ENCODE measurements around the gene TMEM156. TPM values are rescaled to one million over a fixed set of nuclear protein-coding genes. Genes with fewer than 3 reads are reported as not detected.

TMEM156 gene
- polyA plus RNA-seq, 1 of the 3 experiments (the other 2 are of a cell fraction) = 0.13 TPM

DNA sequence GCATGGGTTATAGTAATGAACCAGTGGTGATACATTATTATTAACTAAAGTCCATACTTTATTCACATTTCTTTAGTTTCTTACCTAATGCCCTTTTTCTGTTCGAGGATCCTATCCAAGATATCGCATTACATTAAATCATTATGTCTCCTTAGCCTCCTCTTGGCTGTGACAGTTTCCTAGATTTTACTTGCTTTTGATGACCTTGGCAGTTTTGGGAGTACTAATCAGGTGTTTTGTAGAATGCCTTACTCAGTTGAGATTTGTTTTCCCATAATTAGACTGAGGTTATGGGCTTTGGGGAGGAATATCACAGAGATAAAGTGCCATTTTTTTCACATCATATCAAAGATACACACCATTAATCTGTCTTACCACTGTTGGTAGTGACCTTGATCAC, 34.8 kb upstream of the TMEM156 start:
- peaks cover 8% of the 10 kb centered on the region for H3F3A ChIP-seq (replicated peaks; ENCODE audit: insufficient read depth)
- H3K27me3 ChIP-seq (ENCODE audit: insufficient read depth) = no peaks in the 10 kb centered on the region
- H3K9ac ChIP-seq = no peak overlapping the region
- no peaks in the 10 kb centered on the region for H3K9me2 ChIP-seq
- peaks cover 0 to 9% of the 10 kb centered on the region in 2 experiments; a peak in 2 of 4 replicates for H3K4me1 ChIP-seq (ENCODE audit: control insufficient read depth in 1 of 2, insufficient read depth in 2 of 2, low read depth in 1 of 2, low read length in 1 of 2)
- H3K4me2 ChIP-seq = no peak overlapping the region
- ChIA-PET CTCF (no interaction called here), POLR2A (no interaction called here)
- no peak overlapping the region for H3K4me3 ChIP-seq (ENCODE audit: low read depth in 2 of 2, low read length in 1 of 2)
- no peak for DNase-seq
- H3K79me2 ChIP-seq (ENCODE audit: insufficient read depth) = peaks cover 43% of the 10 kb centered on the region
- H3K36me3 ChIP-seq (replicated peaks in 1 of 2; ENCODE audit: control insufficient read depth in 1 of 2, insufficient read depth in 2 of 2, low read length in 1 of 2) = no peaks in the 10 kb centered on the region
- H2AFZ ChIP-seq (ENCODE audit: low read depth) = no peak overlapping the region
- H3K27ac ChIP-seq (ENCODE audit: low read depth in 2 of 2, low read length in 1 of 2) = no peak overlapping the region
- TF ChIP-seq, protein P1, sequence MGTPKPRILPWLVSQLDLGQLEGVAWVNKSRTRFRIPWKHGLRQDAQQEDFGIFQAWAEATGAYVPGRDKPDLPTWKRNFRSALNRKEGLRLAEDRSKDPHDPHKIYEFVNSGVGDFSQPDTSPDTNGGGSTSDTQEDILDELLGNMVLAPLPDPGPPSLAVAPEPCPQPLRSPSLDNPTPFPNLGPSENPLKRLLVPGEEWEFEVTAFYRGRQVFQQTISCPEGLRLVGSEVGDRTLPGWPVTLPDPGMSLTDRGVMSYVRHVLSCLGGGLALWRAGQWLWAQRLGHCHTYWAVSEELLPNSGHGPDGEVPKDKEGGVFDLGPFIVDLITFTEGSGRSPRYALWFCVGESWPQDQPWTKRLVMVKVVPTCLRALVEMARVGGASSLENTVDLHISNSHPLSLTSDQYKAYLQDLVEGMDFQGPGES (IDR thresholded peaks at IDR 0.05; ENCODE audit: low read depth, low read length) = no peak
- TF ChIP-seq FOXJ3 (CRISPR knock-in tag; IDR thresholded peaks at IDR 0.05) = no peak
- no peak for TF ChIP-seq TAF1 (IDR thresholded peaks at IDR 0.05; ENCODE audit: borderline replicate concordance, low read depth, low read length)
- no peak for TF ChIP-seq SMC3 (IDR thresholded peaks at IDR 0.05; ENCODE audit: low read depth, low read length)
- no peaks in the 10 kb centered on the region; the same call in 1 of the 2 replicates for H4K20me1 ChIP-seq (ENCODE audit: insufficient read depth)
- no peaks in the 10 kb centered on the region for H3K9me3 ChIP-seq
- 99% methylated on average over 2 of the region's 2 CpGs for WGBS (ENCODE audit: low lambda C conversion rate)

- Histone ChIP-seq H3K4me1 (ENCODE audit: control insufficient read depth in 1 of 2, insufficient read depth in 2 of 2, low read depth in 1 of 2, low read length in 1 of 2) (peaks cover 0 to 14% of the 10 kb centered on the region in 2 experiments; a peak in 2 of 4 replicates), H3K79me2 (ENCODE audit: insufficient read depth) (peaks cover 44% of the 10 kb centered on the region), H3K36me3 (replicated peaks in 1 of 2; ENCODE audit: control insufficient read depth in 1 of 2, insufficient read depth in 2 of 2, low read length in 1 of 2) (no peaks in the 10 kb centered on the region), H3K9ac (no peak overlapping the region), H2AFZ (ENCODE audit: low read depth) (no peak overlapping the region), H3K4me3 (ENCODE audit: low read depth in 2 of 2, low read length in 1 of 2) (no peak overlapping the region), H3K9me3 (no peaks in the 10 kb centered on the region), H3K27ac (ENCODE audit: low read depth in 2 of 2, low read length in 1 of 2) (no peak overlapping the region), H3K4me2 (no peak overlapping the region), H3K9me2 (no peaks in the 10 kb centered on the region), H3F3A (replicated peaks; ENCODE audit: insufficient read depth) (peaks cover 14% of the 10 kb centered on the region), H4K20me1 (ENCODE audit: insufficient read depth) (no peaks in the 10 kb centered on the region; the same call in 1 of the 2 replicates), H3K27me3 (ENCODE audit: insufficient read depth) (no peaks in the 10 kb centered on the region)
- no peak for DNase-seq
- TF ChIP-seq FOXM1 (IDR thresholded peaks at IDR 0.05; ENCODE audit: low read depth) (no peak), ZBTB33 (IDR thresholded peaks at IDR 0.05; ENCODE audit: borderline replicate concordance, low read depth) (no peak), GABPA (IDR thresholded peaks at IDR 0.05; ENCODE audit: low read depth) (no peak), EP300 (IDR thresholded peaks at IDR 0.05; ENCODE audit: borderline replicate concordance in 1 of 2, low read depth in 1 of 2, low read length in 1 of 2) (no peak), MXI1 (IDR thresholded peaks at IDR 0.05; ENCODE audit: low read depth, low read length) (no peak), RFX5 (IDR thresholded peaks at IDR 0.05; ENCODE audit: low read length) (no peak), FOSL2 (IDR thresholded peaks at IDR 0.05; ENCODE audit: borderline replicate concordance, low read depth) (no peak), YY1 (IDR thresholded peaks at IDR 0.05; ENCODE audit: low read depth) (no peak), CHD2 (IDR thresholded peaks at IDR 0.05; ENCODE audit: low read length, partially characterized antibody) (no peak), RXRA (IDR thresholded peaks at IDR 0.05; ENCODE audit: borderline replicate concordance, low read depth) (no peak), TCF12 (IDR thresholded peaks at IDR 0.05) (no peak), GATA2 (CRISPR knock-in tag; IDR thresholded peaks at IDR 0.05) (no peak), SIN3A (IDR thresholded peaks at IDR 0.05; ENCODE audit: borderline replicate concordance, low read depth, low read length) (no peak), REST (IDR thresholded peaks at IDR 0.05; ENCODE audit: low read depth, low read length) (no peak), FOXJ3 (CRISPR knock-in tag; IDR thresholded peaks at IDR 0.05) (no peak), MAX (IDR thresholded peaks at IDR 0.05; ENCODE audit: low read depth) (no peak)
- TF ChIP-seq, protein P1 (IDR thresholded peaks at IDR 0.05; ENCODE audit: low read depth, low read length) = no peak
- CTCF ChIA-PET = no interaction called here
- 96% methylated on average over 2 of the region's 2 CpGs for WGBS (ENCODE audit: low lambda C conversion rate)
- POLR2A ChIA-PET = no interaction called here
These were observed 34.2 kb upstream of the TMEM156 start for GRCh38 chr4:39066371-39066770.
